Epithelial cell of proximal tubule (primary cell): ENCODE measurements around the gene CNTN5. TPM values are rescaled to one million over a fixed set of nuclear protein-coding genes. Genes with fewer than 3 reads are reported as not detected.

Experiments used
- DNase-seq: peaks from one replicate; pipeline ENCODE4 v3.0.0-alpha.2; 2011; ENCODE audit warnings: low read depth
- H3K4me3 ChIP-seq: 2 replicates; pipeline ENCODE4 v1.5.1; 2011; ENCODE audit warnings: low read depth, mild to moderate bottlenecking, low read length
- CTCF ChIP-seq: conservative IDR thresholded peaks from 2 replicates; pipeline ENCODE4 v1.5.1; 2012; ENCODE audit warnings: low read depth, mild to moderate bottlenecking, low read length
- total RNA-seq: library from RNA; depleted of rRNA; stranded (reverse); fragments of >200 nt; gene quantifications from 2 replicates; pipeline ENCODE4 v1.2.3, GENCODE V29; 2015

CNTN5 gene
- total RNA-seq: not detected in 2 replicates

GRCh38 chr11:99020352-99021225, at the start of gene CNTN5:
TSS of gene CNTN5 (plus strand) at chr11:99020949.
- peak; percentile 7 for DNase-seq
- TF ChIP-seq CTCF: peak; percentile 15
- H3K4me3 ChIP-seq: peak within 1 kb of the TSS; percentile 48

- no peak overlapping the region for H3K4me3 ChIP-seq
- no peak for DNase-seq
- TF ChIP-seq CTCF: no peak
These were observed 41.5 kb upstream of the CNTN5 start for GRCh38 chr11:98979205-98979604.

GRCh38 chr11:99015634-99016454, 4.9 kb upstream of the CNTN5 start:
- H3K4me3 ChIP-seq: no peak overlapping the region
- TF ChIP-seq CTCF: peak; percentile 94

GRCh38 chr11:99019696-99020095, 1.1 kb upstream of the CNTN5 start:
- DNase-seq: no peak
- H3K4me3 ChIP-seq: no peak overlapping the region
- TF ChIP-seq CTCF: no peak

More at GRCh38 chr11:99015634-99016454, 4.9 kb upstream of the CNTN5 start:
- DNase-seq: peak; percentile 6

- no peak for TF ChIP-seq CTCF
- DNase-seq: no peak
These were observed 16.3 kb downstream of the CNTN5 start for GRCh38 chr11:99037057-99037456.

GRCh38 chr11:99063331-99063730, 42.6 kb downstream of the CNTN5 start:
- H3K4me3 ChIP-seq: no peak overlapping the region
- TF ChIP-seq CTCF: no peak
- no peak for DNase-seq

More at GRCh38 chr11:99037057-99037456, 16.3 kb downstream of the CNTN5 start:
- H3K4me3 ChIP-seq: no peak overlapping the region
